HG02938 (cell line): ENCODE measurements around the gene LLGL2.

Experiments
- ATAC-seq: cut with Tn5 transposase; IDR thresholded peaks from one replicate; pipeline ENCODE4 v1.9.1; 2021; ENCODE audit warnings: mild to moderate bottlenecking, moderate library complexity; ENCODE audit not compliant: unreplicated experiment

The LLGL2 gene

DNA sequence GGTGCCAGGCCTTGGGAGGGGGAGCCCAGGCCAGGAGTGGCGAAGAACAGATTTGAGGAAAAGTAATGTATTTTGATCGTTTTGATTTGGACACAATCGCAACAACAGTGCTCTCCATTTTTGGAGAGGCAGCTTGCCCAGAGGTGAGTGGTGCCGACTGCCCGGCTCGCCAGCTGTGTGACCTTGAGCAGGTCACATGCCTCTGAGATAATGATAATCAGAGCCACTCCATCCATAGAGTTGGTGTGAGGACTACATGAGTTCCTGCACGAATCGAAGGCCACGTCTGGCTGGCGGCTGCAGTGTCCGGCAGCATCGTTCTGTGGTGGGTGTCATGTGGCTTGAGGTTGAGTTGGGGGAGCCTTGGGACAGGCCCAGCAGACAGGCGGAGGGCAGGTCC lies 20.7 kb downstream of the LLGL2 start:
- no peak for ATAC-seq

- no peak for ATAC-seq
Observed at GRCh38 chr17:75547091-75547490, 21.6 kb downstream of the LLGL2 start.

DNA sequence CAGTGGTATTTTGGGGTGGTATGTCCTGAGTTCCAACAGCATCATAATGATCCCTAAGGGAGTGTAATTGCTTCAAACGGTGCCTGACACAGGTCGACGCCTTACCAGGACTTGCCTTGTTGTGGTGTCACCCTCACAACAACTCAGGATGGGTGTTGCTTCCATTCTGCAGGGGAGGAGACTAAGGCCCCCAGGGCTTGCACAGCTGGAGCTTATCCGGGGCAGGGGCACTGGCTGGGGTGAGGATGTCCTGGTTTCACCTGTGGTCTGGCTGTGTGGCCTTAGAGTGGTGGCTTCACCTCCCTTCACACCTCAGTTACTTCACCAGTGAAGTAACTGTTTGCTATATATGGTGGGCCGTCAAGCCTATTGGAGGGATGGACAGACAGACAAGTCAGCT lies 23.3 kb downstream of the LLGL2 start:
- ATAC-seq: no peak

DNA sequence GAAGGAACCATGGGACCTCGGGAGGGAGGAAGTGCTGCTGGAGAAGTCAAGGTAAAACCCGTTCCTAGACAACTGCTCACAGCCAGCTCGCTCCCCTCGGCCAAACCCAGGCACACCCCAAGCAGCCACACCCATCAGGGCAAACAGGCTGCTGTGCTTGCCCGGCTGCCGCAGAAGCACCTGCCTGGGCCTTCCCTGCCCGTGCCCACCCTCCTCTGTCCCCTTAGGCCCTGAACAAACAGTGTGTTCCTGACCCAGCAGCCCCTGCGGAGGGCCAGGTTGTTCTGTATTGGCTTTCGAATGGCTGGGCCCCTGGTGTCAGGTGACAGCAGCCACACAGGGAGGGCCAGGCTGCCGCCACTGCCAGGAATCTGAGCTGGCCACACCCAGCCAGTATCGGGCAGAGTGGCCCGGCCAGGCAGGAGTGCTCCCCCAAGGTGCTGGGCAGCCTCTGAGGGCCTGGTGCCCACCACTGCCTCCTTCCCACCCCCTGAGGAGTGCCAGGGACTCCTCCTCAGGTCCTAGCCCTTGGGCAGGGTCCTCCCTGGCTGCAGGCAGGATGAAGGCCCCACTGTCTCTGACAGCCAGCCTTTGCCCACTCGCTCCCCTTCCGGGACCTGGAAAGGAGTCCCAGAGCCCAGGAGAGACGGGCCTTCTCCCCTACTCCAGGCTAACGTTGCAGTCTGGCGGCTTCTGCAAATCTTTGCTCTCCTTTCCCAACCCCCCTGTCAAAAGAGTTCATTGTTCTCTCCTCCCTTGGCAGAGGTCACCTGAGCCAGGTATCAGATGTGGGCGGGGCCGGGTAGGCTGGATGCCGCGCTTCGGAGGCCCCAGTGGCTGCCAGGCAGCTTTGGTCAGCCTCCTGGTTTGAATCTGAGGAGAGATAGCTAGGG lies 24.0 kb downstream of the LLGL2 start:
- no peak for ATAC-seq

DNA sequence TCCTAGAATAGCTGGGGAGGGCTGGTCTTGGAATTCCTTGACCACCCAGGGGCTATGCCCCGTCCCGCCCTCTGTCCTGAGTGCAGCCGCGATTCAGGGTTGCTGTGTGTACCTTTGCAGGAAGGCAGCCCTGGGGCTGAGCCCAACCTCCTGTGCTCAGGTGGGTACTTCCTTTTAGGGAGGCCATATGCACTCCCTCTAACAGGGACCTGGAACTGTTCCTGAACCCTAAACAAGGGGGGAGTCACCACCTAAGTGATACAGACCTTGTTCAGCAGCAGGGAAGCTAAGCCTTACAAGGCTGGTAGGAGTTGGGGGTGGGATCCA lies 24.6 kb downstream of the LLGL2 start:
- ATAC-seq: no peak

GRCh38 chr17:75551266-75551665 lies 25.8 kb downstream of the LLGL2 start:
- no peak for ATAC-seq

- no peak for ATAC-seq
Observed at GRCh38 chr17:75552425-75553294, 27.2 kb downstream of the LLGL2 start.

- ATAC-seq: no peak
Observed at GRCh38 chr17:75553295-75554110, 28.0 kb downstream of the LLGL2 start.

DNA sequence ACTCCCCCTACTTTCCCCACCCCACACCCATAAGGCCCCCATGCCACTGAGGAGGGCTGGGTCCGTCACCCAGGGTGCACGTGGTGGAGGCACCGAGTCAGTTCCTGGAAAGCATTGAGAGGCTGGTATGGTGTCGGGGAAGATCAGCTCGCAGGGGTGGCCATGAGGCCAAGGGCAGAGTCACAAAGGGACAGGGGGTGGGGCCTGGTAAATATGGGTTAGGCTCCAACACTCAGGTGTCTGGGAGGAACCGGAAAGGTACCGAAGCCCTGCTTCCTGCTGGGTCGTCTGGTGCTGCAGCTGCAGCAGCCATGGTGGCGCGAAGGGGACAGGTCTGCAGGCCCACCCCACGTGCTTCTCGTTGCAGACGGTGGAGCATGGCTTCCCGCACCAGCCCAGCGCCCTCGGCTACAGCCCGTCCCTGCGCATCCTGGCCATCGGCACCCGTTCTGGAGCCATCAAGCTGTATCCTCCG lies 30.2 kb downstream of the LLGL2 start:
- no peak for ATAC-seq

- ATAC-seq: no peak
Observed at GRCh38 chr17:75557075-75557851, 31.8 kb downstream of the LLGL2 start.

DNA sequence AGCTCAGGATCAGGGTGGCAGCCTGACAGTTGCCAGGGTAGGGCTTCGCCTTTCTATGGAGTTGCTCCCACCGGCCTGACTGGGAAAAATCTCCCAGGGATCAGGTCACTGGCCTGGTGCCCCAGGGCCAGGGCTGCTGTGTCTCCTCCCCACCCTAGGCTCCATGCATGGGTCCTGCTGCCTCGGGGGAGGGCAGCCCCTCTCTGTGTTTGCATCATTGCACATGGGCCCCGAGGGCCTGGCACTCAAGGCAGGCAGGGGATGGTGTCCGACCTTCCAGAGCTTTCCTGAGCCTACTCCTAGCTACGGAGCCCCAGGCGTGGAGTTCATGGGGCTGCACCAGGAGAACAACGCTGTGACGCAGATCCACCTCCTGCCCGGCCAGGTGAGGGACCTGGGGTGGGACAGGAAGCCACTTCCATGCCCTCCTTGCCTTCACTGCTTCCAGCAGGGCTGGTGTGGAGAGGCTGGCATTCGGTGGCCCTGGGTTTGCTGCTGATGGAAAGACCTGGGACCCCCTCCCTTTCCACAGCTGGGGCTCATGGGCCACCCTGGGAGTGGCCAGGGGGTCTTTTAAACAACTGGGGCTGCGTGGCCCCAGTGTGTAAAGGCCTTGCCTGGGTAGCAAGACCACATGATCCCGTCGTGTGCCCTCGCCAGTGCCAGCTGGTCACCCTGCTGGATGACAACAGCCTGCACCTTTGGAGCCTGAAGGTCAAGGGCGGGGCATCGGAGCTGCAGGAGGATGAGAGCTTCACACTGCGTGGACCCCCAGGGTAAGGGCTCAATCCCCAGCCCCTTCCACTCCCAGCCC lies 32.6 kb downstream of the LLGL2 start:
- no peak for ATAC-seq

DNA sequence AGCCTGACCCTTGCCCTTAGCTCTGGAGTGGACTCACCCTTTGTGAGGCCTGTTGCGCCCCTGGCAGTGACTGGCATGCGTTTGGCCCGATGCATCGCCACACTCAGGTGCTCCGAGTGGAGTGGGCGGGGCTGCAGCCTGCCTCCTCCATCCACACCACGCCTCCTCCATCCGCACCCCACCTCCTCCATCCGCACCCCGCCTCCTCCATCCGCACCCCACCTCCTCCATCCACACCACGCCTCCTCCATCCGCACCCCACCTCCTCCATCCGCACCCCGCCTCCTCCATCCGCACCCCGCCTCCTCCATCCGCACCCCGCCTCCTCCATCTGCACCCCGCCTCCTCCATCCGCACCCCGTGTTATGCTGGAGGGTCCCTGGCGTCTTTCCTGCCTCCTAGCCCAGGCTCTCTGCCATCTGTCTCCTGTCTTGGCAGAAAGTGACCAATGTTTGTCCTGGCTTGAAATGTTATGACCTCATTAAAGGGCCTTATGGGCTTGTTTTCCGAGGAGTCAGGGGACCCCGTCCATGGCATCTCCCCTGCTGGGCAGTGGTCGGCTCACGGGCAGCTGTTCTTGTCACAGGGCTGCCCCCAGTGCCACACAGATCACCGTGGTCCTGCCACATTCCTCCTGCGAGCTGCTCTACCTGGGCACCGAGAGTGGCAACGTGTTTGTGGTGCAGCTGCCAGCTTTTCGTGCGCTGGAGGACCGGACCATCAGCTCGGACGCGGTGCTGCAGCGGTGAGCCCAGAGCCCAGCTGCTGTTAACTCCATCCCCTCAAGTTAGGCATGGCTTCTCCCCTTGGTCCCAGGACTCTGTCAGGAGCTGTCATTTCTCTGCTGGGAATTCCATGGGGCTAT lies 33.4 kb downstream of the LLGL2 start:
- ATAC-seq: no peak

GRCh38 chr17:75559958-75560533 lies 34.5 kb downstream of the LLGL2 start:
- ATAC-seq: no peak

- no peak for ATAC-seq
Observed at GRCh38 chr17:75561927-75562603, 36.6 kb downstream of the LLGL2 start.

DNA sequence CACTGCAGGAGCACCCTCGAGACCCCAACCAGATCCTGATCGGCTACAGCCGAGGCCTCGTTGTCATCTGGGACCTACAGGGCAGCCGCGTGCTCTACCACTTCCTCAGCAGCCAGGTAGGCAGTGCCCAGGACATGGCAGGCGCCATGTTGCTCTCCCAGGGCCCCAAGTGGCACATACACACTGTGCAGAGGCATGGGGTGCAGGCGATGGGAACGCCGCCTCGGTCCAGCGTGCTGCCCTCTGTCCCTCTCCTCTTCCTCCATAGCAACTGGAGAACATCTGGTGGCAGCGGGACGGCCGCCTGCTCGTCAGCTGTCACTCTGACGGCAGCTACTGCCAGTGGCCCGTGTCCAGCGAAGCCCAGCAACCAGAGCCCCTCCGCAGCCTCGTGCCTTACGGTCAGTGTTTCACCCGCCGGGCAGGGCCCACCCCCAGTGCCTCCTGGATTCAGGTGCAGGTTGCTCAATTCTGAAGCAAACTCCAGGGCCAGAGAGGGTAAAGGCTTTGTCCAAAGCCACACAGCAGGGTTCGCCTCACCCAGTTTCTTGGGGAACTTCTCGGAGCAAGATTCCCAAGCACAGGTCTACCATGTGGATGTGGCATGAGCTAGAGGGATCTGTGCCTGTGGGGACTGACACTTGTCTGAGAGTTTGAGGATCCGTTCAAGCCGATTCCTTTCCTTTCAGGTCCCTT lies 37.7 kb downstream of the LLGL2 start:
- no peak for ATAC-seq

GRCh38 chr17:75564195-75564594 lies 38.7 kb downstream of the LLGL2 start:
- no peak for ATAC-seq

GRCh38 chr17:75565066-75565465 lies 39.6 kb downstream of the LLGL2 start:
- ATAC-seq: no peak
